ENCODE results near the gene GBGT1. TPM values are rescaled to one million over a fixed set of nuclear protein-coding genes. Genes with fewer than 3 reads are reported as not detected.
A peak's percentile ranks its signal among the peaks of the same experiment; 100 is the strongest.

The GBGT1 gene
- total and polyA plus RNA-seq, 2 donors (not counting 1 experiment from before 2014, with no cell fraction given) = 19.6 to 52.7 TPM

DNA sequence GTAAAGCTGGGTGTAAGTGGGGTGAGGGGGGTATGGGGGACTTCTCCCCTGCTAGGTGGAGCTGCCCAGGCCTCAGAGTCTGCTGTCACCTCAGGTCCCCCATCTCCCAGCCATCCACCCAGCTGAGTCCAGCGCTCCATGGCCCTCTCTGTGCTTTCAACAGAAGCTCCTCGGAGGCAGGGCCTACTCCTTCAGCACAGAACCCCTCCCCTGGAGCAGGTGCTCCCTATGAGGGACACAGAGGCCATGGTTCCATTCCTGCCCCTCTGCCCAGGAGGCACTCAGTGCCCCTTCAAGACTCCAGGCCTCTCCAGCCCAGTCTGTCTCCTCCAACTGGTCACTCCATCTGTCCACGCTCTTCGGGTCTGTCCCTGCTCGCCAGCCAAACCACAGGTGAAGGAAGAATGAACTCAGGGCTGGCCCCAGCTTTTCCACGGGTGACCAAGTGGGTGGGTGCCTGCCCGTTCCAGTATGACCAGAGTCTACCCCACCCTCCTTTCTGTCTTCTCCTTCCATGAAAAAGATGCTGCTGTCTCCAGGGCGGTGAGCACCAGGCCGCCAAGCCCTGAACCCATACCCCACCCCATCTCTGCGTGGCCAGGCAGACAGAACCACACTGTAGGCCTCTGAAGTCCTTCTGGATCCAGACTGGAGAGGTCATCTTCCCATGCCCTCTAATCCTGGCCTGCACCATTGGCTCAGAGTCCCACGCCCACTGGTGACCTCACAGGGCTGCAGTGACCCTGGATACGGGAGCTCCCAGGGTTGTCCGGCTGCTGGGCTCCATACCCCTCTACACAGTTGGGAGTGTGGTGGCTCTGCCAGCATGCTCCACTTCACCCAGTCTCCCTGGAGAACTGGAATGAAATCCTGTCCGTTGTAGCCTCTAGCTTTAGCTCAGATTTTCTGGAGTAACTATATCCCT, 11.9 kb downstream of the GBGT1 start:
- peaks cover 16 to 25% of the 10 kb centered on the region in 2 donors for H3K4me1 ChIP-seq (ENCODE audit: control insufficient read depth in 2 of 2, insufficient read depth in 2 of 2, low read length in 2 of 2)
- ATAC-seq (ENCODE audit: low read depth) (no peak), DNase-seq (no peak)
- Mint-ChIP-seq H3K27me3 (no peaks in the 10 kb centered on the region), H3K4me3 (peak overlapping the region; percentile 11), H3K9me3 (ENCODE audit: insufficient read depth) (no peaks in the 10 kb centered on the region), H3K27ac (peak overlapping the region; percentile 50), H3K4me1 (peaks cover 20% of the 10 kb centered on the region)
- peaks cover 6% of the 10 kb centered on the region for H4K20me1 ChIP-seq (ENCODE audit: control insufficient read depth, insufficient read depth, low read length, poor library complexity, severe bottlenecking)
- no peaks in the 10 kb centered on the region for H3K9me3 ChIP-seq (ENCODE audit: control extremely low read depth in 1 of 3, control insufficient read depth in 2 of 3, insufficient read depth in 1 of 3, low read length in 2 of 3)
- H3K27ac ChIP-seq (ENCODE audit: low read length in 2 of 2) = peak overlapping the region in 1 of 2 donors; percentile 33
- H3K9ac ChIP-seq (ENCODE audit: low read length) = no peak overlapping the region
- peaks cover 0 to 5% of the 10 kb centered on the region in 2 experiments for H3K36me3 ChIP-seq (replicated peaks in 1 of 2; ENCODE audit: control extremely low read depth in 1 of 2, control insufficient read depth in 1 of 2, extremely low read depth in 1 of 2, insufficient read depth in 2 of 2, low read length in 1 of 2)
- intact Hi-C loops (cut with micrococcal nuclease) = no loop called here
- peaks cover 18% of the 10 kb centered on the region for H3K79me2 ChIP-seq (ENCODE audit: control insufficient read depth, insufficient read depth, low read length)
- TF ChIP-seq EZH2 (IDR thresholded peaks at IDR 0.05; ENCODE audit: borderline replicate concordance, insufficient read depth, low read depth, low read length, poor library complexity, severe bottlenecking) = no peak
- TF ChIP-seq, protein P1, sequence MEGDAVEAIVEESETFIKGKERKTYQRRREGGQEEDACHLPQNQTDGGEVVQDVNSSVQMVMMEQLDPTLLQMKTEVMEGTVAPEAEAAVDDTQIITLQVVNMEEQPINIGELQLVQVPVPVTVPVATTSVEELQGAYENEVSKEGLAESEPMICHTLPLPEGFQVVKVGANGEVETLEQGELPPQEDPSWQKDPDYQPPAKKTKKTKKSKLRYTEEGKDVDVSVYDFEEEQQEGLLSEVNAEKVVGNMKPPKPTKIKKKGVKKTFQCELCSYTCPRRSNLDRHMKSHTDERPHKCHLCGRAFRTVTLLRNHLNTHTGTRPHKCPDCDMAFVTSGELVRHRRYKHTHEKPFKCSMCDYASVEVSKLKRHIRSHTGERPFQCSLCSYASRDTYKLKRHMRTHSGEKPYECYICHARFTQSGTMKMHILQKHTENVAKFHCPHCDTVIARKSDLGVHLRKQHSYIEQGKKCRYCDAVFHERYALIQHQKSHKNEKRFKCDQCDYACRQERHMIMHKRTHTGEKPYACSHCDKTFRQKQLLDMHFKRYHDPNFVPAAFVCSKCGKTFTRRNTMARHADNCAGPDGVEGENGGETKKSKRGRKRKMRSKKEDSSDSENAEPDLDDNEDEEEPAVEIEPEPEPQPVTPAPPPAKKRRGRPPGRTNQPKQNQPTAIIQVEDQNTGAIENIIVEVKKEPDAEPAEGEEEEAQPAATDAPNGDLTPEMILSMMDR (IDR thresholded peaks at IDR 0.05) = no peak
- ChIA-PET POLR2A (no interaction called here), CTCF (interaction anchor here (0.6 to 12.7 kb wide), 6 partner anchors 9 to 178 kb away, joined by 3 to 599 read pairs (median 4); no protein-coding TSS in a partner anchor)
- 92% methylated on average over 14 of the region's 14 CpGs for WGBS (ENCODE audit: insufficient coverage)
- no peak overlapping the region for H3K4me3 ChIP-seq (ENCODE audit: control extremely low read depth in 1 of 5, extremely low read depth in 1 of 5, insufficient read depth in 1 of 5, low read depth in 2 of 5, low read length in 4 of 5)
- H3K4me2 ChIP-seq (replicated peaks; ENCODE audit: low read depth, low read length, poor library complexity, severe bottlenecking) = no peak overlapping the region
- H2AFZ ChIP-seq (ENCODE audit: insufficient read depth, low read depth, low read length, poor library complexity, severe bottlenecking) = no peak overlapping the region
- H3K27me3 ChIP-seq (replicated peaks in 1 of 4; ENCODE audit: control extremely low read depth in 1 of 4, control insufficient read depth in 3 of 4, insufficient read depth in 4 of 4, low read length in 3 of 4) = no peaks in the 10 kb centered on the region

DNA sequence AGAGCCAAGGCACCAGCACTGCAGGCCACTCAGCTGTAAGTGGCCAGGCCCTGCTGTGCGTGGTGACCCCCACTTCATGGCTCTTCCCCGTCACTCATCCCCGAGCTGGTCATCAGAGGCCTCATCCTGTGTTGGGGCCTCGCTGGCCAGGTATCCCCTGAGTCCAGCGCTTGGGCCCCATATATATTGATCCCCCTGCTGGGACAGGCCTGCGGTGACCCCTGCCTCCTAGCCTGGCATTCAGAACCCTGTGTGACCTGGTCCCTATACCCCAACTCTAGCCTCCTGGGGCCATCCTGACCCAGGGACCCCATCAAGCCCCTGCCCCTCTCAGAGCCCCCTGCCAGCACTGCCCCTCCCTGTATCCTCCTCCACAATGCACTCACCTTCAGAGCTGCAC, 12.7 kb downstream of the GBGT1 start:
- no peak overlapping the region for H3K9ac ChIP-seq (ENCODE audit: low read length)
- no peak for ATAC-seq (ENCODE audit: low read depth)
- ChIA-PET POLR2A (interaction anchor here (0.7 kb wide), 1 partner anchor 171 kb away, joined by 3 read pairs; no protein-coding TSS in a partner anchor), CTCF (interaction anchor here (1.1 to 12.7 kb wide), 5 partner anchors 10 to 177 kb away, joined by 3 to 599 read pairs (median 4); no protein-coding TSS in a partner anchor)
- Mint-ChIP-seq H3K27me3 (no peaks in the 10 kb centered on the region), H3K4me1 (peaks cover 25% of the 10 kb centered on the region), H3K4me3 (peak overlapping the region; percentile 21), H3K9me3 (ENCODE audit: insufficient read depth) (no peaks in the 10 kb centered on the region), H3K27ac (peak overlapping the region; percentile 78)
- H3K79me2 ChIP-seq (ENCODE audit: control insufficient read depth, insufficient read depth, low read length) = peaks cover 25% of the 10 kb centered on the region
- 95% methylated on average over 6 of the region's 6 CpGs for WGBS (ENCODE audit: insufficient coverage)
- H3K4me1 ChIP-seq (ENCODE audit: control insufficient read depth in 2 of 2, insufficient read depth in 2 of 2, low read length in 2 of 2) = peaks cover 16 to 25% of the 10 kb centered on the region in 2 donors
- H3K27me3 ChIP-seq (replicated peaks in 1 of 4; ENCODE audit: control extremely low read depth in 1 of 4, control insufficient read depth in 3 of 4, insufficient read depth in 4 of 4, low read length in 3 of 4) = no peaks in the 10 kb centered on the region
- DNase-seq = no peak
- H3K36me3 ChIP-seq (replicated peaks in 1 of 2; ENCODE audit: control extremely low read depth in 1 of 2, control insufficient read depth in 1 of 2, extremely low read depth in 1 of 2, insufficient read depth in 2 of 2, low read length in 1 of 2) = peaks cover 0 to 5% of the 10 kb centered on the region in 2 experiments
- no peak overlapping the region for H2AFZ ChIP-seq (ENCODE audit: insufficient read depth, low read depth, low read length, poor library complexity, severe bottlenecking)
- TF ChIP-seq, protein P1 (IDR thresholded peaks at IDR 0.05) = no peak
- no peak overlapping the region for H3K4me2 ChIP-seq (replicated peaks; ENCODE audit: low read depth, low read length, poor library complexity, severe bottlenecking)
- H3K27ac ChIP-seq (ENCODE audit: low read length in 2 of 2) = no peak overlapping the region
- no peak overlapping the region for H3K4me3 ChIP-seq (ENCODE audit: control extremely low read depth in 1 of 5, extremely low read depth in 1 of 5, insufficient read depth in 1 of 5, low read depth in 2 of 5, low read length in 4 of 5)
- peaks cover 12% of the 10 kb centered on the region for H4K20me1 ChIP-seq (ENCODE audit: control insufficient read depth, insufficient read depth, low read length, poor library complexity, severe bottlenecking)
- intact Hi-C loops (cut with micrococcal nuclease) = no loop called here
- no peaks in the 10 kb centered on the region for H3K9me3 ChIP-seq (ENCODE audit: control extremely low read depth in 1 of 3, control insufficient read depth in 2 of 3, insufficient read depth in 1 of 3, low read length in 2 of 3)

All from B cell (primary cell).